HG03521 (cell line): ENCODE results near the gene OR5T1.

Experiments
- ATAC-seq: cut with Tn5 transposase; IDR thresholded peaks from one replicate; pipeline ENCODE4 v1.9.1; 2021; ENCODE audit warnings: mild to moderate bottlenecking, moderate library complexity; ENCODE audit not compliant: unreplicated experiment

OR5T1 gene

GRCh38 chr11:56273854-56274253 is at the start of gene OR5T1:
OR5T1 (plus strand) TSS chr11:56274154; CDS start chr11:56275639, 1,485 bp downstream.
- ATAC-seq = no peak

- no peak for ATAC-seq
These were observed 39.8 kb upstream of the OR5T1 start, which contains the start of gene OR5T2 for GRCh38 chr11:56234155-56234554. OR5T2 (minus strand) TSS chr11:56234255; CDS start chr11:56233062, 1,193 bp downstream.

GRCh38 chr11:56251954-56252353 is 22.0 kb upstream of the OR5T1 start, which contains the start of gene OR5T3:
OR5T3 (plus strand) TSS chr11:56252254; CDS start chr11:56252254, 0 bp downstream.
- no peak for ATAC-seq

GRCh38 chr11:56271092-56271491 is 2.9 kb upstream of the OR5T1 start:
- ATAC-seq = no peak

GRCh38 chr11:56292154-56292553 is 18.2 kb downstream of the OR5T1 start, which contains the start of gene OR8H1:
OR8H1 (minus strand) TSS chr11:56292254; CDS start chr11:56291062, 1,192 bp downstream.
- ATAC-seq = no peak

GRCh38 chr11:56296898-56297297 is 22.9 kb downstream of the OR5T1 start:
- ATAC-seq = no peak

- ATAC-seq = no peak
These were observed 33.9 kb downstream of the OR5T1 start for GRCh38 chr11:56307836-56308235.

GRCh38 chr11:56314844-56315243 is 40.9 kb downstream of the OR5T1 start, which contains the start of gene OR8K3:
OR8K3 (plus strand) TSS chr11:56315144; CDS start chr11:56318307, 3,163 bp downstream.
- no peak for ATAC-seq
